GM21381 (cell line): ENCODE results near the gene UBE2D4.
"Not testable (repeated sequence)": the region's sequence is repeated elsewhere in the genome, so short reads cannot be mapped to it uniquely, and the experiment has no call there.

Experiments used
- ATAC-seq: cut with Tn5 transposase; IDR thresholded peaks from one replicate; pipeline ENCODE4 v1.9.1; 2021; ENCODE audit warnings: mild to moderate bottlenecking, moderate library complexity; ENCODE audit not compliant: unreplicated experiment

The UBE2D4 gene

GRCh38 chr7:43960933-43961332 is 34.7 kb downstream of the UBE2D4 start:
- ATAC-seq = no peak

GRCh38 chr7:43966392-43966791 is 40.2 kb downstream of the UBE2D4 start:
- ATAC-seq = not testable (repeated sequence)

- not testable (repeated sequence) for ATAC-seq
Measured at GRCh38 chr7:43968172-43969040, 42.2 kb downstream of the UBE2D4 start.

- ATAC-seq = not testable (repeated sequence)
Measured at GRCh38 chr7:43969586-43969985, 43.4 kb downstream of the UBE2D4 start.

GRCh38 chr7:43970698-43971097 is 44.5 kb downstream of the UBE2D4 start:
- not testable (repeated sequence) for ATAC-seq

- ATAC-seq = not testable (repeated sequence)
Measured at GRCh38 chr7:43974033-43974573, 47.9 kb downstream of the UBE2D4 start.

GRCh38 chr7:43974725-43975482 is 48.7 kb downstream of the UBE2D4 start:
- ATAC-seq = not testable (repeated sequence)

- ATAC-seq = no peak
Measured at GRCh38 chr7:43977525-43977924, 51.3 kb downstream of the UBE2D4 start.

- ATAC-seq = not testable (repeated sequence)
Measured at GRCh38 chr7:43978102-43978501, 51.9 kb downstream of the UBE2D4 start.

- not testable (repeated sequence) for ATAC-seq
Measured at GRCh38 chr7:43982848-43983247, 56.6 kb downstream of the UBE2D4 start.

- not testable (repeated sequence) for ATAC-seq
Measured at GRCh38 chr7:43983736-43984135, 57.5 kb downstream of the UBE2D4 start.

- peak; percentile 56 for ATAC-seq
Measured at GRCh38 chr7:43985904-43986864, 59.9 kb downstream of the UBE2D4 start.

GRCh38 chr7:43987476-43987875 is 61.2 kb downstream of the UBE2D4 start:
- ATAC-seq = not testable (repeated sequence)

GRCh38 chr7:43990011-43990585 is 63.9 kb downstream of the UBE2D4 start:
- not testable (repeated sequence) for ATAC-seq

- not testable (repeated sequence) for ATAC-seq
Measured at GRCh38 chr7:43990829-43991228, 64.6 kb downstream of the UBE2D4 start.

GRCh38 chr7:43992896-43993295 is 66.7 kb downstream of the UBE2D4 start:
- ATAC-seq = peak; percentile 90

- not testable (repeated sequence) for ATAC-seq
Measured at GRCh38 chr7:43994681-43995080, 68.4 kb downstream of the UBE2D4 start.

- ATAC-seq = not testable (repeated sequence)
Measured at GRCh38 chr7:43997532-43997931, 71.3 kb downstream of the UBE2D4 start, which contains the start of gene SPDYE1. TSS of gene SPDYE1 (plus strand) at chr7:43997897. CDS start at chr7:43999950, 2,053 bp downstream.
